HG03521 (cell line): ENCODE measurements around the gene RASAL1.
A peak's percentile ranks its signal among the peaks of the same experiment; 100 is the strongest.

Experiments
- ATAC-seq: cut with Tn5 transposase; IDR thresholded peaks from one replicate; pipeline ENCODE4 v1.9.1; 2021; ENCODE audit warnings: mild to moderate bottlenecking, moderate library complexity; ENCODE audit not compliant: unreplicated experiment

Gene RASAL1

DNA sequence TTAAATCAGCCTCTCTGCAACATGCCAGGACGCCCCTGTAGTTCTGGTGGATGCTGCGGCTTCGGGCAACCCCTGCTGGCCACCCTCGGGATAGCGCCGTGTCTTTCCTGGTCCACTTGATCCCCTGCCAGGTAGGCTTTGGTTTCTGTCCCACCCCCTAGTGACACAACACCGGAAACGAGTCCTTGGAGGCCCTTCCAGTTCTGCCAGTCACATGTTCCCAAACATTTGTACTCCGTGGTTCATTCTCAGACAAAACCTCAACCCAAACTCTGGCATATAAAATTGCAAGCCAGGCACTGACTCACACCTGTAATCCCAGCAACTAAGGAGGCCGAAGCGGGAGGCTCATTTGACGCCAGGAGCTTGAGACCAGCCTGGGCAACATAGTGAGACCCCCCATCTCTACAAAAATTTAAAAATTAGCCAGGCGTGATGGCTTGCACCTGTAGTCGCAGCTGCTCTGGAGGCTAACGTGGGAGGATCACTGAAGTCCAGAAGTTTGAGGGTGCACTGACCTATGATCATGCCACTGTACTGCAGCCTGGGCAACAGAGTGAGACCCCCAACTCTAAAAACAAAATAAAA is 37.0 kb downstream of the RASAL1 start:
- ATAC-seq: no peak

DNA sequence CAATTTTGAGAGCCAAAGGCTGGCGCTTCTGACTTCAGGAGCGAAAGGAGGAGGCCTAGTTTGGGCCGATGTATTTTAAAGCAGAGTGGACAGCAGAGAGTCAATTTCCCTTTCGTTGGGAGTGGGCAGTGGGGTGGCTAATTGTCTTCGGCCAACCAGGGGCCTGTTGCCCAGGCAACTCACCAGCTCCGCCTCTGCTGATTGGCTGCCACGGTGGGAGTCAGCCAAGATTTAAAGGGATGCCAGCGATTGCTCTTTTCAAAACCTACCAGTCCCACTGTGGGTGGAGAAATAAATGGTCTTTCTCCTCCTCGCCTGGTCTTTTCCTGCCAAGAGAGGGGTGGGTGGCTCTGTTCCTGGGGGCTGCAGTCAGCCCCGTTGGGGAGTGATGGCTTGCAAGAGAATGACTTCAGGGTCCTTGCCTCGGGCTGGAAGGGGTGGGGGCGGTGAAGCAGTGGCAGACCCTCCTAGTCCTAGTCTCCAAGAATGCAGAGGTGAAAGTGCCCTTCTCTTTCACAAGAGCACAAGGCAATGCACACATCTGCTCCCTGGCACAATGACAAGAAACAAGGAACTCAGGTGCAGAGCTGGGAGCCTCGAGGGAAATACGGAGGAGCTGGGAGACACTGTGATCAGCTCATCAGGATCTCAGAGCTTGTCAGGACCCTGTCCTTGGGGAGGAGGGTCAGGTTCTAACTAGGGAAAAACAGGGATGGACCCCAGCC is 37.7 kb downstream of the RASAL1 start:
- ATAC-seq: no peak

DNA sequence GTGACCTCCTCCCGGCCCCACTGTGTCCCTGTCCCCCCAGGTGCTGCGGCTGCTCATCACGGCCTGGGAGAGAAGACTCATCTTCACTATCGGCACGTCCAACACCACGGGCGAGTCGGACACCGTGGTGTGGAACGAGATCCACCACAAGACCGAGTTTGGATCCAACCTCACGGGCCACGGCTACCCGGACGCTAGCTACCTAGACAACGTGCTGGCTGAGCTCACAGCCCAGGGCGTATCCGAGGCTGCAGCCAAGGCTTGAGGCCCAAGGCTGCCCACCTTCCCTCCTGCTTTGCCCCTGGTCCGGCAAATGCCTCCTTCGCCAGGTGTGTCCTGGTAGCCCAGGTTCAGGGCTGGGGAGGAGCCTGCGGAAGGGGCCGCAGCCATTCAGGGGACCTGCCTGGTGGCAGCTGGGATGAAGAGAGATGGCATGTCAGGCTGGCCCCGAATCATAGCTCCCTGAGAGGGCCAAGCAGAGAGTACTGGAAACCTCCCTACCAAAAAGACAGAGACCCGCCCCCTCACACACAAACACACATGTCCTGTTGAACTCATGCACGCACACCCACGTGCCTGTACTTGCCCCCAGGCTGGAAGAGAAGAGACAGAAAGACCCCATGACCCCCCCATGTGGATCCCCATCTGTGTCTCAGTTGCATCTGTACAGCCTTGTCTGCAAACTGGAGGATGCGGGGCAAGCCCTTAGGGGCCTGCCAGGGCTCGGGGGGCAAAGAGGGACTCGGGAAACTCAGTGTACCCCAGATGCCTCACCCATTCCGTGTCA is 38.7 kb downstream of the RASAL1 start:
- ATAC-seq: no peak

DNA sequence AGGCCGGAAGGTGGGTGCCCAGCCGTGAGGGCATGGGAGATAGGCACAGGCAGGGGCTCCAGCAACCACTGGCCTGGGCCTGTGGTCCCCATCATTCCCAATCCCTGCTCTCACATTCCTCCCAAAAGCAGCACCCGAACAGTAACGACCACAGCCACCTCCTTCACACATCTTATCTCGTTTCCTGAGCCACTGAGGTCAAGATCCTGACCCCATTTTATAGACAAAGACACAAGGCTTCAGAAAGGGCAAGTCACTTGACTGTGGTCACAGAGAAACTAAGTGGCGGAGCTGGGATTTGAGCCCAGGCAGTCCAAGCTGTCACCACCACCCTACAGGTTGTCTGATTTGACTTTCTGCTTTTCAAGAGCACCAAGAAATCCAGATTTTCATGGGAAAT is 40.2 kb downstream of the RASAL1 start:
- no peak for ATAC-seq

DNA sequence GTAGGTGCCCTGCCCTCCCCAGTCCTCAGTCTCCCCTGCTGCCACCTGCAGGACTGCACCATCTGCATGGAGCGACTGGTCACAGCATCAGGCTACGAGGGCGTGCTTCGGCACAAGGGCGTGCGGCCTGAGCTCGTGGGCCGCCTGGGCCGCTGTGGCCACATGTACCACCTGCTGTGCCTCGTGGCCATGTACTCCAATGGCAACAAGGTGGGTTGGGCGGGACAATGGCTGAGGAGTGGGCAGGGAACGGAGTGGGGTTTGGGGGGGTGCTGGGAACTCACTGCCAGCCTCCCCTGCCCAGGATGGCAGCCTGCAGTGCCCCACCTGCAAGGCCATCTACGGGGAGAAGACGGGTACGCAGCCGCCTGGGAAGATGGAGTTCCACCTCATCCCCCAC is 40.8 kb downstream of the RASAL1 start:
- no peak for ATAC-seq

DNA sequence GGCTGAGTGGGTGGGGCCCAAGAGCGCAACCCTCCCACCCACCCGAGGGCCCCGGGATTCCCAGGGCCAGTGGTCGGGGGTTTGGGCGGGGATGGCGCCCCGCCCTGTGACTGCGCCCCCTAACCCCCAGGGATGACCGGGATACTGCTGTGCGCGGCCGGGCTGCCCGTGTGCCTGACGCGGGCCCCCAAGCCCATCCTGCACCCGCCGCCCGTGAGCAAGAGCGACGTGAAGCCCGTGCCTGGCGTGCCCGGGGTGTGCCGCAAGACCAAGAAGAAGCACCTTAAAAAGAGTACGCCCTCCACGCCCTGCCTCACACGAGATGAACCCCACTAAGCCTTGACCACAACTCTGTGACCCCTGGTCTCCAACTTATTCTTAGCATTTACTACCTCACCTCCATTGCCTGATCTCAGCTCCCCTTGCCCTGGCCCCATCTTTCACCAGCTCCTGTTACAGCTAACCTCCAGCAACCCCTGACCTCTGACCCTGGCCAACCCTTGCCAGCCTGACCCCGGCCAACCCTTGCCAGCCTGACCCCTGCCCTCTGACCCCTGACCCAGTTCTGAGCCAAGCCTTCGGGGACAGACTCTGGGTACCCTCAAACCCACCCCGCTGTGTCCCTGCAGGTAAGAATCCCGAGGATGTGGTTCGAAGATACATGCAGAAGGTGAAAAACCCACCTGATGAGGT is 42.0 kb downstream of the RASAL1 start:
- no peak for ATAC-seq

DNA sequence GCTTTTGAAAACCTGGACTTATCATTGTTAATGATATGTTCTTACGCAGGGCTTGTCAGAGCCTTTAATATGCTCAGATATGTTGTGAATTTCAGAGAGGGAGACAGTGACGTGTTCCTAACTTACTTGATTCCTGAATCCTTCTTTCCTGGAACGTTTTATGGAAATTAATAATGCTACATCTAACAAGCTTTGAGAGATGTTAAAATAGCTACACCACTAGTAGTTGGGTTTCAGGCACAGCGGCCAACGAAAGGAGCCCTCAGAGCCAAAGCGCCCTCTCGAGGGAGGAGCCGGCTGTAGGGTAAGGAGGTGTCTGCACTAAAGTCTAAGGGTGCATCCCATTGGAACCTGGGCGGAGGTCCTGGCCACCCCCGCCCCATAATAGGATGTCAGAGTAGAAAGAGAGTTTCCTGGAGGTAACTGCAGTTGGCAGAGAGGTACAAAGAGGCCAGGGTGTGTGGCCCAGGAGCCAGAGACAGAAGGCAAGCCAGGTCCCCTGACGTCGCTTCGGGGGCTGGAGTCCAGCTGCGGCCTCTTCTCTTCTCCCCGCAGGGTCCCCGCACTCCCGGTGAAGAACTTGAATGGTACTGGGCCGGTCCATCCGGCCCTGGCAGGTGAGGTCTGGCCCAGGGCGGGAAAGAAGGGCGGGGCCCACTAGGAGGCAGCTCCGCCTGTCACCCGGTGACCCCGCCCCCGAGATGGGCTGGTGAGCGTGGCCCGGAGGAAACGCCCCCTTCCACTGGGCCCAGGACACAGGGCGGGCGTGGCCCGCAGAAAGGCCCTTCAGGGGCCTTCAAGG is 42.8 kb downstream of the RASAL1 start:
- ATAC-seq: no peak

DNA sequence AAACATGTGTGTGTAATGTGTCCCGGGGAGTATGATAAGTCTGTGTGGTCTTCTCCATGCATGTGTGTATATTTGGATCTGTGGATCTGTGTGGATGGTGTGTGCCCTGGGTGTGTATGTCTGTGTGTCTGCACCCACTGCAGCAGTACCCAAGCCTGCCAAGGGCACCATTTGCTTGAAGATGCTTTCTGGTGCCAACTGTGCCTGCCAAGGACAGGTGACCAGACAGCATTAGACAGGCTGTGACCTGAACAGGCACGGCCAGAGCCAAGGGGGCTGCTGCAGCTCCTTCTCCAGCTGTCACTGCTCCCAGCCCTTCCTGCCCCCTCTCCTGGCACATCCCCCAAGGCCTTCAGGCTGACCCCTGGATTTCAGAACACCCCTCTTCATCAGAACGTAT is 44.1 kb downstream of the RASAL1 start:
- no peak for ATAC-seq

DNA sequence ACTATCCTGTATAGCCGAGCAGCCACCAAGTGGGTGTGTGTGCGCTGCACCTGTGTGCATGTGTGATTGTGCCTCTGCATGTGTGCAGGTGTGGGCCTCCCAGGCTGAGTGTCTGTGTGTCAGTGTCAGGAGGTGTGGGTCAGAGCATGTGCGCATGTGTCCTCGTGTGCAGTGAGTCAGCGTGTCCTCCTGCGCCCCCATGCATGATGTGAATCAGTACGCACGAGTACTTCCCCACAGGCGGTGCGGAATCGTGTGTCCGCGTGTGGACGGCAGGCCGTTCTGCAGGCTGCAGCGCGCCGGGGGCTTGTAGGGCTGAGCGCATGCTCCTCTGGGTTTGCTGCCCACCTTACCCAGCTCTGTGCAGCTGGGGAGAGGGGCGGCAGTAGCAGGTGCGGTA is 44.8 kb downstream of the RASAL1 start:
- no peak for ATAC-seq

DNA sequence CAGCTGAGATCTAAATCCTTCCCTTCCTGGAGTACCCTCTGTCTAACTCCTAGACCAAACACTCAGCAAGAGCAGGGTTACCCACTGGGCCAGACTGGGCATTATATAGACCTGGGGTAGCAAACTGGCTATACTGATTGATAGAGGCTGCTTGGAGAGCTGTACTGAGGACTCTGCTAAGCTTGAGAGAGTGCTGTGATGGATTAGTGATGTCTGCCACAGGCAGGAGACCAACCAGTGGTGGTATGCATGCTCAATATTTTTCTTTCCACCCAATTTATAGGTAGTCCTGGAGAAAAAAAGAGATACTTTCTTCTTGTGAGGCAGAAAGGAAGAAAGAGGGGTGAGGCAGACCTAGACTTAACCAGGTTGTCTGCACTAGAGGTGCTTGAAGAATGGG is 45.7 kb downstream of the RASAL1 start:
- ATAC-seq: no peak

DNA sequence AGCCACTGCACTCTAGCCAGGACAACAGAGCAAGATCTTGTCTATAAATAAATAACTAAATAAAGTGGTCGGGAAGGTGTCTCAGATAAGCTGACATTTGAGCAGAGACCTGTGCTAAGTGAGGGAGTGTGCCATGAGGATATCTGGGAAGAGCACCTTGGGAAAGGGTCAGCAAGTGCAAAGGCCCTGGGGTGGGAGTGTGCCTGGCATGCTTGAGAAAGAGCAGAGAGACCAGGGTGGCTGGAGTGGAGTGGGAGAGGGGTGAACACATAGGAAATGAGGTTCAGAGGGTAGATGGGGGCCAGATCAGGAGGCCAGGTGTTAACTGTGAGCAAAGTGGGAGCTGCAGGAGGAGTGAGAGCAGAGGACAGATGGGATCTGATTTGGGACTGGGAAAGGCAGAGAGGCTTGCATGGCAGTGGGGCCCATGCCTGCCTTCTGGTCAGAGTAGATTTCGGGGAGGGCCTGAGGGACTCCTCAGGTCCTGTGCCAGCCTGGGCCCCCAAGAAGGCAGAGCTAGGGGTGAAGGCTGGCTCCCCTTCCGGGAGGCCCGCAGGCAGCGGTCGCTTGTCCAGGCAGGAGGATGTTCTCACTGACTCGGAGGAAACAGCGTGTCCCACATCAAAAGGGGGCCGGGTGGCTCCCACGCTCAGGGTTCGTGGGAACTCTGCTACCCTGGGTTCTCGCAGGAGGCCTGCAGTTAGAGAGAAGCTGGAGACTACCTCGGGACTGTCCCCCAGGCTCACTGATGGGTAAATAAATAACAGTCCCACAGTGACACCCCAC is 46.4 kb downstream of the RASAL1 start:
- ATAC-seq: no peak

DNA sequence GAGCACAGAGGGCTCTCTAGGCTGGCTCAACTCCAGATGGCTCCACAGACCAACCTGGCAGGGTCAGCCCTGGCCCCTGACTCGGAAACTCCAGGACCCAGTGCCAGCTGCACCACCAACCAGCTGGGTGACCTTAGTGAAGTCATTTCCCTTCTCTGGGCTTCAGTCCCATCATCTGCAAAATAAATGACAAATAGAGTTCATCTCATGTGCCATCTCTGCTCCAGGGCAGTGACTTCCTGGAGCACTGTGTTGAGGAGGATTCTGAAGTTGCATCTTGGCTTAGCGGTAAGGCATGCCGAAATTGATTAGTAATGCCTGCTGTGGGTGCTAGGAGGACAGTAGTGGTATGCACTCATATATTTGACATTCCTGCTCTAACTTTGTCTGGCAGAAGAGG is 47.5 kb downstream of the RASAL1 start:
- ATAC-seq: no peak

DNA sequence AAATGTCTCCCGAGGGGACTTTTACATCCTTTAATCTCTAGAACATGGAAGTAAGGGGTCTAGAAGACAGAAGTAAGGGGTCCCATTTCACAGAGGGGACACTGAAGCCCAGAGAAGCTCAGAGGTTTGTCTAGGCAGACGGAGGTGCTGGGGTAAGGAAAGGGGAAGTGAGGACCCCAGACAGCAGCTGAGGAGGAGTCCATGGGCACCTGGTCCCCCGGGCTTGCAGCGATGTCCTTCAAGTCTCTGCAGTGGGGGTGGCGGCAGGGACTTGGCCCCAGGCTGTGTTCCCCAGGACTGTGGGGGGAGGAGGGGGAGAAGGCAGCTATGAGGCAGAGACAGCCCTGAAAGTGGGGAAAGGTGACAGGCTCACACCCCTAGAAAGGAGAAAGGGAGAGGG is 48.4 kb downstream of the RASAL1 start:
- no peak for ATAC-seq

DNA sequence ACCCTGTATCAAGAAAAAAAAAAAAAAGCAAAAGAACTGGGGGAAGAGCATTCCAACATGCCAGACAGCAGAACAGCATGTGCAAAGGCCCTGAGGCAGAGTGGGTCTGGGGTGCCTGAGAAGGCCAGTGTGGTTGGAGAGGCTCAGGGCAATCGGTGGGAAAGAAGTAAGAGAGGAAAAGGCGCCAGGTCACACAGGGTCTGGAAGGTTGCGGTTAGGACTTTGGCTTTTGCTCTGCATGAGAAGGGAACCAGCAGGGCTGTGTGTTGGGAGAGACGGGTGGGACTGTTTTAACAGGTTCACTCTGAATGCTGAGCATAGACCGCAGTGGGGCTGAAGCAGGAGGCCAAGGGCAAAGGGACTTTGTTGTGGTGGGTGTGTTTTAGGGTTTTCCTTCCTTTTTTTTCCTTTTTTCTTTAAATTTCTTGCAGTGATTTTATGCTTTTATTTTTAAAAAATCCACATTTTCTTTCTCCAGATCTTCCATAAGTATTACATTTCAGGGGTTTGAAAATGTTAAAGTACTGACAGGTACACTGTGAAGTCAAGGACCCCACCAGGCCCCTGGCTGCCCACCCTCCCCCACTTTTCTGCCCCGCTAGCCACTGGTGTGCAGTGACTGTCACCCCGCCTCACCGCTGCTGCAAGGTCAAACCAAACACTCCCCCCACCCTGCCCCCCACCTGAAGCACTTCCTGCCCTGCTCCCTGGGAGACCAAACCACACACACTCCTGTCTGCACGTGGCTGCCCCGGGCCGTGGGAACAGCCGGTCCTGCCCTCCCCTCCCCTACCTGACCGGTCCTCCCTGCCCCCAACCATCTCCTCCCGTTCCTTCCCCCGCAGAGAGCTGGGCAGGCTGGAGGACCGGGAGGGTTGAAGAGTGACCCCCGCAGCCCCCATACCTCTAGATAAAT is 49.1 kb downstream of the RASAL1 start:
- ATAC-seq: no peak

DNA sequence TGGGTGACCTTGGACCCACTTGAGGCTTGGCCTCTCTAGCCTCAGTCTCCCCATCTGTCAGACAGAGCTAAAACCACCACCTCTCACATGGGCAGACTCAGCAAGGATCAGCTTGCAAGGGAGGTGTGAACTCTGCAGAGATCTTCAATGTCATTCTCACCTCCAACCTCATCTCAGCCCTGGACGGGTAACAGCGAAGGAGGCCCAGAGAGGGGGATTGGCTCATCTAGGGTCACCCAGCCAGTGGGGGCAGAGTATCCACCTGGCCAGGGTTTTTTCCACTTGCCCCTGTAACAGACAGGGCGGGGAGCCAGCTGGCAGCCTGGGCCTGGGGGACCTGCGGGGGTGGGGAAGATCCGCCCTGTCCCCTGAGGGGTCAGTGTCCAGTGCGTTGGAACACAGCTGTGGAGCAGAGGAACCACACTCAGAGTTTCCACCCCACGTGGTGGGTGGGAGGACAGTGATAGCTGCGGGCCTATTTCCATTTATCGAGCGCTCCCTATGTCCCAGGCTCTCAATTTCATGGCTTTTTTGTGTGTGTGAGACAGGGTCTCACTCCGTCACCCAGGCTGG is 51.6 kb downstream of the RASAL1 start:
- no peak for ATAC-seq

DNA sequence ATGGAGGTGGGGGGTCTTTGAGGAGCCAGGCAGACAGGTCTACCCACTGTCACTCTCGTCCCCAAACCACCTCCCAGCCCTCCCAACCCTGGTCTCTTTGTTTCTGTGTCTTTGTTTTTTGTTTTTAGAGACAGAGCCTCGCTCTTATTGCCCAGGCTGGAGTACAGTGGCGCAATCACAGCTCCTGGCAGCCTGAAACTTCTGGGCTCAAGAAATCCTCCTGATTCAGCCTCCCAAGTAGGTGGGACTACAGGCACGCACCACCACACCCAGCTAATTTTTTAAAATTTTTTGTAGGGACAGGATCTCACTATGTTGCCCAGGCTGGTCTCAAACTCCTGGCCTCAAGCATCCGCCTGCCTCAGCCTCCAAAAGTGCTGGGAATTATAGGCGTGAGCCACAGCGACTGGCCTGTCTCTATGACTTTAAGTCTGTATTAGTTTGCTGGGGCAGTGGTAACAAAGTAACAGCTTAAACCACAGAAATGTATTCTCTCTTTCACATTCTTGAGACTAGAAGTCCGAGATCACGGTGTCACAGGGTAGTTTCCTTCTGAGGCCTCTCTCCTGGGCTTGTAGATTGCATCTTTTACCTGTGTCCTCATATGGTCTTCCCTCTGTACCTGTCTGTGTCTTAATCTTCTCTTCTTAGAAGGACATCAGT is 52.9 kb downstream of the RASAL1 start:
- ATAC-seq: peak; percentile 67

DNA sequence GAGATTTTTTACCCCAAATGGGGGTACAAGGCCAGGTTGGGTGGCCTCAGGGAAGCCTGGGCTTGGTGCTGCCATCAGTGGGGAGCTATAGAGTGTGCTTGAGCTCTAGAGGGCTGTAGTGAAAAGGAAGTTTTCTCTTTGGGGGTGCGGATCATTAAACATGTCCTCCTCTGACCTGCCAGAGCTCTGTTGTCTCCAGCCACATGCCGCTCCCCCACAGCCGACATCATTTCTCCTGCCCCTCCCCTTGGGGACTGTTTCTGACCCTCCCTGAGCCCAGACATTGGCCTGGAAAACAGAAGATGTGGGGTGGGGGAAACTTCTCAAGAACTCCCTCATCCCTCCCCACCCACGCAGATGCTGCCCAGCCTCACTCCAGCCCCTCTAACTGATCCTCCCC is 53.7 kb downstream of the RASAL1 start:
- ATAC-seq: no peak

DNA sequence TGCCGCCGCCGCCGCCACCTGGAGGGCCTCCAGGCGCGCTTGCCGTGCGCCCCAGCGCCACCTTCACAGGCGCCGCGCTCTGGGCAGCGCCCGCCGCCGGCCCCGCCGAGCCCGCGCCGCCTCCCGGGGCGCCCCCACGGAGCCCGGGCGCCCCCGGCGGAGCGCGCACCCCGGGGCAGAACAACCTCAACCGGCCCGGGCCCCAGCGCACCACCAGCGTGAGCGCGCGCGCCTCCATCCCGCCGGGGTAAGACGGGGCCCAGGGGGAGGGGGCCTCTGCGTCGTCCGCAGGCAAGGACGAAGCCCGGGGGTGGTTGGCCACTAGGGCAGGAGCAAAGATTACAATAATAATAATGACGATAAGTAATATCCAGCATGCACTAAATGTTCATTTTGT is 57.7 kb downstream of the RASAL1 start:
- no peak for ATAC-seq
